ENCODE results near the gene TSR1.

The TSR1 gene

DNA sequence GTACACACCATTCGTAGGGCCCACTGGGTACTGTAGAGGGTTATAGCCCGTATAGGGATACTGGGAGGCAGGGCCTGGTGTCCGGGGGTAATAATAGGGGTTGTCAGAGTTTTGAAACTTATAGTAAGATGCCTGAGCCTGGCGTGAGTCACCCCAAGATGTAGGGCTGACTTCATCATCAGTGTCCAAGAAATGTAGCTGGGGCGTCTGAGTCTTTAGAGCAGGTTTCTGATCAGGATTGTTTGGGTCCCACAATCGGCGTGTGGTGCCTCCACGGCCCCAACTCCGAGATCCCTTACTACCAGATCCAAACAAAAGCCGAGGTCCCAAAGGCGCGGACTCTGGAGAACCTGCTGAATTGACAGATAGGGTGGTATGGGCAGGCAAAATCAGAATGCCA is 37.1 kb downstream of the TSR1 start:
- ChIA-PET CTCF (no interaction called here), POLR2A (no interaction called here)
- TF ChIP-seq SUZ12 (IDR thresholded peaks at IDR 0.05) (no peak), NFRKB (IDR thresholded peaks at IDR 0.05) (no peak), ZNF384 (IDR thresholded peaks at IDR 0.05) (no peak), SP1 (IDR thresholded peaks at IDR 0.05) (no peak), L3MBTL2 (conservative IDR thresholded peaks at IDR 0.05) (no peak), BHLHE40 (IDR thresholded peaks at IDR 0.05; ENCODE audit: borderline replicate concordance) (no peak), FOXK2 (IDR thresholded peaks at IDR 0.05) (no peak), FOXA1 (IDR thresholded peaks at IDR 0.05) (no peak)
- no peak for DNase-seq (ENCODE audit: extremely low spot score)

DNA sequence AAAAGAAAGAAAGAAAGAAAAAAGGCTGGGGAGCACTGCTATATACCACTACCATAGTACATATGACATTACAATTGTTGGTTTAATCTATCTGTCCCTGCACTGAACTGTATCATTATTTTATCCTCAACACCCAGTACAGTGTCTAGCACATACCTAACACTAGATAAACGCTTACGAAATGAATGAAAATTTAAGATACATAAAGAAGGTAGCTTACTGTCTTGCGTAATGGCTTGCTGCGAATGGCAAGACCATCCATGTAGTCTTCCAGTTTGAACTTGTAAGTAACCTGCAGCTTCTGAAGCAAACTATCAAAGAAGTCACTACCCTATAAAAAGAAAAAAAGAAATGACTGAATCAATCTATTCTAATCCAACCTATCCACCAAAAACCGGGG is 39.2 kb downstream of the TSR1 start:
- CTCF ChIA-PET = no interaction called here
- TF ChIP-seq FOXM1 (IDR thresholded peaks at IDR 0.05; ENCODE audit: borderline replicate concordance) = no peak
- no peak for TF ChIP-seq L3MBTL2 (conservative IDR thresholded peaks at IDR 0.05)
- no peak for TF ChIP-seq ZNF384 (IDR thresholded peaks at IDR 0.05)
- no peak for TF ChIP-seq NFRKB (IDR thresholded peaks at IDR 0.05)
- TF ChIP-seq SUZ12 (IDR thresholded peaks at IDR 0.05) = no peak
- no peak for TF ChIP-seq HDGF (IDR thresholded peaks at IDR 0.05; ENCODE audit: borderline replicate concordance)
- TF ChIP-seq, protein P1, sequence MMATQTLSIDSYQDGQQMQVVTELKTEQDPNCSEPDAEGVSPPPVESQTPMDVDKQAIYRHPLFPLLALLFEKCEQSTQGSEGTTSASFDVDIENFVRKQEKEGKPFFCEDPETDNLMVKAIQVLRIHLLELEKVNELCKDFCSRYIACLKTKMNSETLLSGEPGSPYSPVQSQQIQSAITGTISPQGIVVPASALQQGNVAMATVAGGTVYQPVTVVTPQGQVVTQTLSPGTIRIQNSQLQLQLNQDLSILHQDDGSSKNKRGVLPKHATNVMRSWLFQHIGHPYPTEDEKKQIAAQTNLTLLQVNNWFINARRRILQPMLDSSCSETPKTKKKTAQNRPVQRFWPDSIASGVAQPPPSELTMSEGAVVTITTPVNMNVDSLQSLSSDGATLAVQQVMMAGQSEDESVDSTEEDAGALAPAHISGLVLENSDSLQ (IDR thresholded peaks at IDR 0.05) = no peak
- no peak for TF ChIP-seq SP1 (IDR thresholded peaks at IDR 0.05)
- no peak for TF ChIP-seq BHLHE40 (IDR thresholded peaks at IDR 0.05; ENCODE audit: borderline replicate concordance)
- TF ChIP-seq FOXA1 (IDR thresholded peaks at IDR 0.05) = no peak
- no peak for TF ChIP-seq CTBP1 (IDR thresholded peaks at IDR 0.05; ENCODE audit: borderline replicate concordance)
- TF ChIP-seq ARNT (IDR thresholded peaks at IDR 0.05) = no peak
- TF ChIP-seq FOXK2 (IDR thresholded peaks at IDR 0.05) = no peak
- DNase-seq (ENCODE audit: extremely low spot score) = no peak
- POLR2A ChIA-PET = no interaction called here

DNA sequence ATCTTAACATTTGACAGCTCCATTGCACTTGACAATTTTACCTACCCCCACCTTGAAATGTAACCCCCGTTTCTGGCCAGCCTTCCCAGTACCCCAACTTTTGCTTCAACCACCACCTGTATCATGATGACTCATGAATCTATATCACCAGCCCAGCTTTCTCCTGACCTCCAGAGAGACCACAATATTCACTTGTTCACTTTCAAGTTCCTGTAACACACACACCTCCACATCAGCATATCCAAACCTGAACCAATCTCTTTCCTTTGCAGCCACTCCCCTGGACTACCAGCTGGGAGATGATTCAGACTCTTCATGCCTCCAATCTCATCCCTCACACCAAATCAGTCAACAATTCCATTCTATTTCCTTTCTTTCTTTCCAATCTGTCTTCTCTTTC is 40.7 kb downstream of the TSR1 start:
- CTCF ChIA-PET = no interaction called here
- DNase-seq (ENCODE audit: extremely low spot score) = no peak
- TF ChIP-seq HDGF (IDR thresholded peaks at IDR 0.05; ENCODE audit: borderline replicate concordance) (no peak), SUZ12 (IDR thresholded peaks at IDR 0.05) (no peak), FOXM1 (IDR thresholded peaks at IDR 0.05; ENCODE audit: borderline replicate concordance) (no peak), TARDBP (IDR thresholded peaks at IDR 0.05) (no peak), LEF1 (IDR thresholded peaks at IDR 0.05; ENCODE audit: borderline replicate concordance) (no peak), CTBP1 (IDR thresholded peaks at IDR 0.05; ENCODE audit: borderline replicate concordance) (no peak), ELF4 (IDR thresholded peaks at IDR 0.05) (no peak), FOXA1 (IDR thresholded peaks at IDR 0.05) (no peak), BHLHE40 (IDR thresholded peaks at IDR 0.05; ENCODE audit: borderline replicate concordance) (no peak), ARNT (IDR thresholded peaks at IDR 0.05) (no peak), SP1 (IDR thresholded peaks at IDR 0.05) (no peak), NFRKB (IDR thresholded peaks at IDR 0.05) (no peak), FOXK2 (IDR thresholded peaks at IDR 0.05) (no peak), ZNF384 (IDR thresholded peaks at IDR 0.05) (no peak), L3MBTL2 (conservative IDR thresholded peaks at IDR 0.05) (no peak)
- TF ChIP-seq, protein P1 (IDR thresholded peaks at IDR 0.05) = no peak
- POLR2A ChIA-PET = no interaction called here

GRCh38 chr17:2292100-2292499 is 44.2 kb downstream of the TSR1 start:
- CTCF ChIA-PET = interaction anchor here (0.7 kb wide), 1 partner anchor 11 kb away, joined by 6 read pairs; no protein-coding TSS in a partner anchor
- DNase-seq (ENCODE audit: extremely low spot score) = no peak
- POLR2A ChIA-PET = interaction anchor here (0.7 to 1.2 kb wide), 3 partner anchors 9 to 11 kb away, joined by 3 to 4 read pairs (median 3); partner anchors contain the start of genes SMG6 and SRR
- no peak for TF ChIP-seq ARNT (IDR thresholded peaks at IDR 0.05)
- TF ChIP-seq SP1 (IDR thresholded peaks at IDR 0.05) = no peak

DNA sequence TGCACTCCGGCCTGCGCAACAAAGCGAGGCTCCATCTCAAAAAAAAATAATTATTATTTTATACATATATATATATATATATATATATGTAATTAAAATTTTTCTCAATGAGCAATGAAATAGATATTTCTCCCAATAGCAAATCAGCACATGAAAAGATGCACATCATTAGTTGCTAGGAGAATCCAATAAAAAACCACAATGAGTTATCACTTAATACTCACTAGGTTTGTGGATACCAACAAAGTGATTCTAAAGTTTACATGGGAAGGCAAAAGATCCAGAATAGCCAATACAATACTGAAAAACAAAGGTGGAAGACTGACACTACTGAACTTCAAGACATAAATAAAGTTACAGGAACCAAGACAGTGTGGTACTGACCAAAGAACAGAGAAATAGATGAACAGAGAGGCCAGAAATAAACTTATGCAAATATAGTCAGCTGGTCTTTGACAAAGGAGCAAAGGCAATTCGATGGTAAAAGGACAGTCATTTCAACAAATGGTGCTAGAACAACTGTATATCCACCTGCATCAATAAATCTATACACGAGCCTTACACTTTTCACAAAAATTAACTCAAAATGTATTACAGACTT is 46.3 kb downstream of the TSR1 start:
- POLR2A ChIA-PET = no interaction called here
- CTCF ChIA-PET = no interaction called here
- TF ChIP-seq SP1 (IDR thresholded peaks at IDR 0.05) = no peak
- TF ChIP-seq TARDBP (IDR thresholded peaks at IDR 0.05) = no peak
- TF ChIP-seq LEF1 (IDR thresholded peaks at IDR 0.05; ENCODE audit: borderline replicate concordance) = no peak
- no peak for TF ChIP-seq FOXA1 (IDR thresholded peaks at IDR 0.05)
- no peak for TF ChIP-seq NFRKB (IDR thresholded peaks at IDR 0.05)
- no peak for TF ChIP-seq ELF4 (IDR thresholded peaks at IDR 0.05)
- no peak for TF ChIP-seq SUZ12 (IDR thresholded peaks at IDR 0.05)
- TF ChIP-seq ZNF384 (IDR thresholded peaks at IDR 0.05) = no peak
- no peak for TF ChIP-seq ARNT (IDR thresholded peaks at IDR 0.05)
- no peak for TF ChIP-seq L3MBTL2 (conservative IDR thresholded peaks at IDR 0.05)
- DNase-seq (ENCODE audit: extremely low spot score) = no peak

GRCh38 chr17:2283302-2283701 is 53.0 kb downstream of the TSR1 start:
- no peak for DNase-seq (ENCODE audit: extremely low spot score)
- POLR2A ChIA-PET = interaction anchor here (1.7 kb wide), 1 partner anchor 20 kb away, joined by 8 read pairs; the partner anchor contains the start of genes SMG6 and SRR

More at GRCh38 chr17:2283302-2283701, 53.0 kb downstream of the TSR1 start:
- TF ChIP-seq NFRKB (IDR thresholded peaks at IDR 0.05) (no peak), FOXA1 (IDR thresholded peaks at IDR 0.05) (no peak), CTBP1 (IDR thresholded peaks at IDR 0.05; ENCODE audit: borderline replicate concordance) (no peak), FOXM1 (IDR thresholded peaks at IDR 0.05; ENCODE audit: borderline replicate concordance) (no peak), ZNF384 (IDR thresholded peaks at IDR 0.05) (no peak), LEF1 (IDR thresholded peaks at IDR 0.05; ENCODE audit: borderline replicate concordance) (no peak), TARDBP (IDR thresholded peaks at IDR 0.05) (no peak), BHLHE40 (IDR thresholded peaks at IDR 0.05; ENCODE audit: borderline replicate concordance) (no peak), HDGF (IDR thresholded peaks at IDR 0.05; ENCODE audit: borderline replicate concordance) (no peak), SUZ12 (IDR thresholded peaks at IDR 0.05) (no peak), FOXK2 (IDR thresholded peaks at IDR 0.05) (no peak), SP1 (IDR thresholded peaks at IDR 0.05) (no peak), ARNT (IDR thresholded peaks at IDR 0.05) (no peak), L3MBTL2 (conservative IDR thresholded peaks at IDR 0.05) (no peak), ELF4 (IDR thresholded peaks at IDR 0.05) (no peak)
- TF ChIP-seq, protein P1 (IDR thresholded peaks at IDR 0.05) = no peak
- CTCF ChIA-PET = no interaction called here

Measured in HEK293T (cell line).